Measurements from ENCODE around the gene TBCB.
"Not testable (repeated sequence)": the region's sequence is repeated elsewhere in the genome, so short reads cannot be mapped to it uniquely, and the experiment has no call there.

The TBCB gene, protein sequence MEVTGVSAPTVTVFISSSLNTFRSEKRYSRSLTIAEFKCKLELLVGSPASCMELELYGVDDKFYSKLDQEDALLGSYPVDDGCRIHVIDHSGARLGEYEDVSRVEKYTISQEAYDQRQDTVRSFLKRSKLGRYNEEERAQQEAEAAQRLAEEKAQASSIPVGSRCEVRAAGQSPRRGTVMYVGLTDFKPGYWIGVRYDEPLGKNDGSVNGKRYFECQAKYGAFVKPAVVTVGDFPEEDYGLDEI

DNA sequence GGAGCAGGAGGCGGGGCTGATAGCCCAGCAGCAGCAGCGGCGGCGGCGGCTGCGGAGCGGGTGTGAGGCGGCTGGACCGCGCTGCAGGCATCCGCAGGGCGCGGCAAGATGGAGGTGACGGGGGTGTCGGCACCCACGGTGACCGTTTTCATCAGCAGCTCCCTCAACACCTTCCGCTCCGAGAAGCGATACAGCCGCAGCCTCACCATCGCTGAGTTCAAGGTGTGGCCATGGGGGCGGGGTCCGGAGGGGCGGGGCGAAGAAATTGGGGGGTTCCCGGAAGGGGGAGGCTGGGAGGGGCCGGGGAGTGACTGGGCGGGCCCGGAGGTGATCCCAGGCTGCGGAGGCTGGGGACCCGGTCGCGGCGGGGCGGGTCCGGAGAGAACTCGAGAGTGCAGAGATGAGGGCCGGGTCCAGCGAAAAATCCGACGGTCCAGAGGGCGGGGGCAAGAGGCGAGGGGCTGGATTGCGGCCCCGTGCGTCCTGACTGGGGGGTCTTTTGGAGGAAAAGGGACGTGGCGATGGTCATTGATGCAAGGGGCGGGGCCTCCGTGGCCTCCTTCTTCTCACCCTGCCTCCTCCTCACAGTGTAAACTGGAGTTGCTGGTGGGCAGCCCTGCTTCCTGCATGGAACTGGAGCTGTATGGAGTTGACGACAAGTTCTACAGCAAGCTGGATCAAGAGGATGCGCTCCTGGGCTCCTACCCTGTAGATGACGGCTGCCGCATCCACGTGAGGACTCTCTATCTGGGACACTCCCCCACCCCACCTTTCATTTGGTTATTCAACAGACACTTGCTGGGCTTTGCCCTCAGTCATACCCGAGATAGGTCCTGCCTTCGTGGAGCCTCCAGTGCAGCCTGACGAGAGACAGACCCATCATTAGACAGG is at the start of gene TBCB:
Gene TBCB (plus strand): TSS at position 16 of the 891 bp plus-strand sequence. CDS start 93 bp downstream, at position 109.
- DNase-seq = peak; percentile 88

DNA sequence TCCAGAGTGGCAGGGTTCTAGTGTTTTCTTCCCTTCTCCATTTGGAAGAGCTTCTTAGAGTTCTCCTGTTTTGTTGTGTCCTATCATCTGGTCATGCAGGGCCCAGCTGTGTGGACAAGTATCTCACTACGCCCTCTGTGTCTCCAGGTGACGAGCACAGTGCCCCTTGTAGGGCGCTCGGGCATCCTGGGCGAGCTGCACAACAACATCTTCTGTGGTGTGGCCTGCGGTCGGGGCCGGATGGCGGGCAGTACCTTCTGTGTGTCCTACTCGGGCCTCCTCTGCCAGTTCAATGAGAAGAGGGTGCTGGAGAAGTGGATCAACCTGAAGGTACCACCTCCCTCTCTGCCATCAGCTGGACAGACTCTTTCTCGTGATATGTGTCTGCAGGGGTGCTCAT is 47.6 kb upstream of the TBCB start:
- DNase-seq = no peak

DNA sequence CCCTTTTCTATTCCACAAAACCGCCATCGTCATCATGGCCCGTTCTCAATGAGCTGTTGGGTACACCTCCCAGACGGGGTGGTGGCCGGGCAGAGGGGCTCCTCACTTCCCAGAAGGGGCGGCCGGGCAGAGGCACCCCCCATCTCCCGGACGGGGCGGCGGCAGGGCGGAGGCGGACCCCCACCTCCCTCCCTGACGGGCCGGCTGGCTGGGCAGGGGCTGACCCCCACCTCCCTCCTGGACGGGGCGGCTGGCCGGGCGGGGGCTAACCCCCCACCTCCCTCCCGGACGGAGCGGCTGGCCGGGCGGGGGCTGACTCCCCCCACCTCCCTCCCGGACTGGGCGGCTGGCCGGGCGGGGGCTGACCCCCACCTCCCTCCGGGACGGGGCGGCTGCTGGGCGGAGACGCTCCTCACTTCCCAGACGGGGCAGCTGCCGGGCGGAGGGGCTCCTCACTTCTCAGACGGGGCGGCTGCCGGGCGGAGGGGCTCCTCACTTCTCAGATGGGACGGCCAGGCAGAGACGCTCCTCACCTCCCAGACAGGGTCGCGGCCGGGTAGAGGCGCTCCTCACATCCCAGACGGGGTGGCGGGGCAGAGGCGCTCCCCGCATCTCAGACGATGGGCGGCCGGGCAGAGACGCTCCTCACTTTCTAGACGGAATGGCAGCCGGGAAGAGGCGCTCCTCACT is 46.3 kb upstream of the TBCB start:
- DNase-seq = not testable (repeated sequence)

DNA sequence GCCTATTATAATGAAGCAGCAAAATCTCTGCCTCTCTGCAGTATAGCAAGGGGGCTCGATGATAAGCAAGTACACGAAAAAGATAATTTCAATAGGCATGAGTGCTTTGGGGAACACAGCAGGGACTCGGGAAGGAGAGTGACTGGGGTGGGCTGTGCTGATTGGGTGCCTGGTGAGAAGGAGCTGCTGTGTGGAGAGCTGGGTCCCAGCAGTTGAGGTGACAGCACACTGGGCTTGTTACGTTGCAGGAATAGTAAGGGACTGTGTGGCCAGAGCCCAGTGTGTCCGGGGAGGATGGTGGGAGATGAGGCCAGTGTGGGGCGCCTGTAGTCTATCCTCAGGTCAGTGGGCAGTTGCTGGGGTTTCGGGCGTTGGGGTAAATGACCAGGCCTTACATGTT is 43.2 kb upstream of the TBCB start:
- DNase-seq = no peak

DNA sequence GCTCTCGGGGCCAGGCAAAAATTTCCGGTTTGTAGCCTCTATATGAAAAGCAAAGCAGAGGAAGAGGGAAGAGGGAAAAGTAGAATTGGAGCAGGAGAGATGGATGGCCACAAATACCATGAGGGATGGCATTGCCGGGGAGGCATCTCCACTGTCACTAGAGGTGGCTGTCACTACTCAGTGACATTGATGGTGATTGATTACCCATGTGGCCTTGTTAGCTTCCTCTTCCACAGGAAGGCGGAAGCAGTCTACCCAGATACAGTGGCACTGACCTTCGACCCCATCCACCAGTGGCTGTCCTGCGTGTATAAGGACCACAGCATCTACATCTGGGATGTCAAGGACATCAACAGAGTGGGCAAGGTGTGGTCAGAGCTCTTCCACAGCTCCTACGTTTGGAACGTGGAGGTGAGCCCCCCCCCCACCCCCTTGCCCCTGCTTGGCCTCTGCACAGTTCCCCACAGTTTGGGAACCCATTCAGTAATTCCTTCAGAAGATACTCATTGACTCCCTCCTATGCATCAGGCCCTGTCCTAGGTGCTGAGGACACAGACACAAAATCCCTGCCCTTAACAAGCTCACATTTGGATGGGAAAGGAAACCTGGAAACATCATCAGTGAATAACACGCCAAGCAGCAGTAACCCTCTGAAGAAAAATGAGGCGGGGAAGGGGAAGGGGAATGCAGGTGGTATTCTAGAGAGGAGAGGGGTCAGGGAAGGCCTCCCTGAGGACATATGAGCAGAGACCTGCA is 42.0 kb upstream of the TBCB start:
- DNase-seq = no peak

DNA sequence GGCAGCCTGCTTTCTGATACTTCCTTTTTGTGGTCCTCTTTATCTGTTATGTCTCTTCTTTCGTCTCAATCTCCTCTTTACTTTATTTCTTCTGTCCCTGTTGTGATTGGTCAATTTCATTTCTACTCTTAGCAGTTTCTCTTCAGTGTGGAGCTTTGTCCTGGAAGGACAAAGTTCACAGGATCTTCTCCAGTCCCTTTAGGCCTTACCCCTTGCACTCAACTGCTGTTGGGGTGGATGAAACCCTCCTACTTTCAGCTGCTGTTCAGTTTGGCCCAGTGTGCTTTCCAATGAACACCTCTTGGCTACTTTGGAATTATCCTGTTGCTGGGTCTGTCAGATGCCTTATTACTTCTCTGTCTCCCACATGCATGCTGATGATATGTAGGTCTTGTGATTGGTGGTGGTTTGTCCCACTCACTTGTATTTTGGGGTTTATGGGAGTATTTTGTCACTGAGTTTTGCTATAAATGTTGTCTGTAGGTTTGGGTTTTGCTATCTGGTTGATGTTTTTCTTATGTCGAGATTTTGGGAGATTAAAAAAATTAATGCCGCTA is 35.8 kb upstream of the TBCB start:
- DNase-seq = no peak

DNA sequence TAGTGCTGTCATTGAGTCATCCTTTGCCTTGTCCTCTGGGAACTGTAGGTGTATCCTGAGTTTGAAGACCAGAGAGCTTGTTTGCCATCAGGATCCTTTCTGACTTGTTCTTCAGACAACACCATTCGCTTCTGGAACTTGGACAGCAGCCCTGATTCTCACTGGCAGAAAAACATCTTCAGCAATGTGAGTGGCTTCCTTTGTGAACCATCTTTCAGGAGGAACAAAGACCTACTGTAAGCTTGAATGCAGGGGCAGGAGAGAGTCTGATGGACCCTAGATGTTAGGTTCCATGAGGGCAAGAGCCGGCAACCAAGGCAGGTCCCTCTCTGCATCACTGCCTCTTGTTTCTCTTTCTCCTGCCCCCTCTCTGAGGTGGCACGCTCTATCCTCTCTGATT is 33.9 kb upstream of the TBCB start:
- no peak for DNase-seq

DNA sequence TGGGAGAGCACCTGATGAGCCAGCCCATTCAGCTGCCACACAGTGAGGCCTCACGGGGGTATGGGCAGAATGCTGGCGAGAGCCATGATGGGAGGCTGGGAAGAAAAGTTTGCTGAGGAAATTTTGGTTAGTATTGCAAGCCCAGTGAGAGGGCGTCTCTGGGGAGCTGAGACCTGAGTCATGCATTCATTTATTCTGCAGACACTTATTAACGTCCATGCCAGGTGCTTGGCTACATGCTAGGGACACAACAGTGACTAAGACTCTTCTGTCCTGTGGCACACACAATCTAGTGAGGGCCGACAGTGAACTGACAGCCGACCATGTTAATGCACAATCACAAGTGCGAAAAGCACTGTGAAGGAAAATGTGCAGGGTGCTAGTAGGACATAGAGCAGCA is 33.4 kb upstream of the TBCB start:
- no peak for DNase-seq

DNA sequence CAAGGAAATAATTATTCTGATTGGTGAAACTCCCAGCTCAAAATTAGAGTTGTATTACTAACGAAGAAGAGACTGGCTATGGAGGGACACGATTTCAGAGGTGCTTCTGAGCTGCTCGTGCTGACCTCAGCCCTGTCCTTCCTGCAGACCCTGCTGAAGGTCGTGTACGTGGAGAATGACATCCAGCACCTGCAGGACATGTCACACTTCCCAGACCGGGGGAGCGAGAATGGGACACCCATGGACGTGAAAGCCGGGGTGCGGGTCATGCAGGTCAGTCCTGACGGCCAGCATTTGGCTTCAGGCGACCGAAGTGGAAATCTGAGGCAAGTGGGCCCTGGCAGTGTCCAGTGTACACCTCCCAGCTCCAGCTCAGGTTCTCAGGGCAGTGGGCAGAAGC is 32.4 kb upstream of the TBCB start:
- no peak for DNase-seq

DNA sequence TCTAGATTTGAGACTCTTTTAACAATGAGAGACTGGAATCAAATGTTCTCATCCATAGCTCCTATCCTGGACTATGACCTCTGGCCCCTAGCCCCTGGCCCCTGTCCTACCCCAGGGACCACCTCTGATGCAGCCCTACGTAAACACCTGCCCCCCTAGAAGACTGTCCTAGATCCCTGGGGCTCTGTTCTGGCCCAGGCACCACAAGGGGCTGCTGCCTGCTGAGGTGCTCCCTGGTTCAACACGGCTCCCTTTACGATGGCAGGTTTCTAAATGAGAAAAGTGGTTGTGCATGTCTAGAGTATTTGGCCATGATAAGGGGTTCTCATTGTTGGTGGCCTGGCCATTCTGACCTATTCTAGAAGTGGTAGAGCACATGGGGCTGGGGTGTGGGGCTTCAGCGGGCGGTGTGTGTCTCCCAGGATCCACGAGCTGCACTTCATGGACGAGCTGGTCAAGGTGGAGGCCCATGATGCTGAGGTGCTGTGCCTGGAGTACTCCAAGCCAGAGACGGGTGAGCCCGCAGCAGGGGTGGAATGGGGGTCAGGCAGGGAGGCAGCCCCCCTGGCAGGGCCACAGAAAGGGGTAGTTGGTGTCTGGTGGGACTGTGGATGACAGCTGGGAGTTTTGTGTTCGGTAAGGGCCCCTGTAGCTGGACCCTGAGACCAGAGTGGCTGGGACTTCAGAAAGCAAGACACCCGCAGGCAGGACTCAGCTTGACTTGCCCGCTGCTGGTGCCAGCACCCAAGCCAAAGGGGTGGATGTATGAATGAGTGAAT is 30.8 kb upstream of the TBCB start:
- no peak for DNase-seq

DNA sequence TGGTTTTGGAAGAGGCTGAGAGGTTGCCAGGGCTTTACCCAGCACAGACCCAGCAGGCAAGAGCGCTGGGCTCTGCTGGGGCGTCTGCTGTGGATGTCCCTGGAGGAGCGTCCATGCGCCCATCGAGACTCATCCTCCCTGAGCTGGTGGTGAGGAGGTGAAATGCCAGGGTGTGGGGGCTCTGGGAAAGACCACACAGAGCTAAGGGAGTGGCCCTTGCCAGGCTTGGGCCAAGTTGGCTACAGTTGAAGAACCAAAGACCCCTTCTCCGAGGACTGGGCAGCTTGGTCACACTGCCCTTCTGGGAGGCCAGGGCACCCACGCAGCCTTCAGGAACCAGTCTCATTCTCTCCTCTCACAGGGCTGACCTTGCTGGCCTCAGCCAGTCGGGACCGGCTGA is 28.9 kb upstream of the TBCB start:
- no peak for DNase-seq

DNA sequence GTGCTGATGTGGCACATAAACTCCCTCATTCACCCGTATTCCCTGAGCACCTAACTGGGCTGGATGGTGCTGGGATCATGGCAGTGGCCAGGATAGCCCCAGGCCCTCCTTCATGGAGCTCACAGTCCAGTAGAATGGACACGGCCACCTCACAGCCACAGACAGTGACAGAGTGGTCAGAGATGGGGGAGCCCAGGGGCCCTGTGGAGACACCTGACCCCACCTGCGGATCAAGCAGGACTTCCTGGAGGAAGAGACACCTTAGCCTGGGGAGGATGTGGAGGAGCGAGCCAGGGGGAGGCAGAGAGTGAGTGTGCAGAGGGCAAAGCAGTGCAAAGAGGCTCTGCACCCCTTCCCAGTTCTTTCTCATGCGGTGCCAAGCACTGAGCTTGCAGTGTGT is 25.4 kb upstream of the TBCB start:
- DNase-seq = no peak

DNA sequence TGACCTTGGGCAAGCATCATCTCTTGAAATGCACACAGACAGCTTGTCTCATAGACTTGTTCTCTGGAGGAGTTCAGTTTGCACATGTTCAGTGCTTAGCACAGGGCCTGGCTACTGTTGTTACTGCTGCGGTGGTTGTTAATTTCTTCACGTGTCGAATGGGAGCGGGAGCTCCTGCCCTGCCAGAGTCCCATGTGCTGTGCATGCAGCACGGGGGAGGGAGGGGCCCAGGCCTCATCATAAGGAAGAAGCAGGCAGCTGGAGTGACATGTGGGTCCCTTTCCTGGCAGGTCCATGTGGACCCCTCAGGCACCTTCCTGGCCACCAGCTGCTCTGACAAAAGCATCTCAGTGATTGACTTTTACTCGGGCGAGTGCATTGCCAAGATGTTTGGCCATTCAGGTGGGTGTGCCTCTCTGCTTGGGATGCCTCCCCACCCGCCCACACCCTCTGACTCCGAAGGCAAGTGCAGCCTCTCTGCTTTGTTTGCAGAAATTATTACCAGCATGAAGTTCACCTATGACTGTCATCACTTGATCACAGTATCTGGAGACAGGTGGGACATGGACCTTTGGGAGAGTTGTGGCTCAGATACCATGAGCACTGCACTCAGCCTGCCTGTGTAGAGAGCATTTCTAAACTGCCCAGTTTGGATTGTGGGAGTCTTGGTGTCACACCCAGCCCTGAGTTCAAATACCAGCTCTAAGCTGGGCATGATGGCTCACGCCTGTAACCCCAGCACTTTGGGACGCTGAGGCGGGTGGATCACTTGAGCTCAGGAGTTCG is 24.2 kb upstream of the TBCB start:
- DNase-seq = no peak

DNA sequence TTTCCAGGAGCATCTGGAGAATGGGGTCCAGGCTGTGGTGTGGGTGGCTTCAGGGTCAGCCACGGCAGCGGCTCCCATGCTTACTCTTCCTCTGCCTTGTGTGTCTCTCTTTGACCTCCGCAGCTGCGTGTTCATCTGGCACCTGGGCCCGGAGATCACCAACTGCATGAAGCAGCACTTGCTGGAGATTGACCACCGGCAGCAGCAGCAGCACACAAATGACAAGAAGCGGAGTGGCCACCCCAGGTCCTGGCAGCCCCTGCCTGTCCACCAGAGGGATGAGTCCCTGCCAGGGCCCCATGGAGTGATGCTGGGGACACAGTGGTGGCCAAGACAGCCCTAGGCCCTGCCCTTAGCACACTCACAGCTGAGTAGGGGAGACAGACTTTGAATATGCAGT is 22.7 kb upstream of the TBCB start:
- DNase-seq = no peak

DNA sequence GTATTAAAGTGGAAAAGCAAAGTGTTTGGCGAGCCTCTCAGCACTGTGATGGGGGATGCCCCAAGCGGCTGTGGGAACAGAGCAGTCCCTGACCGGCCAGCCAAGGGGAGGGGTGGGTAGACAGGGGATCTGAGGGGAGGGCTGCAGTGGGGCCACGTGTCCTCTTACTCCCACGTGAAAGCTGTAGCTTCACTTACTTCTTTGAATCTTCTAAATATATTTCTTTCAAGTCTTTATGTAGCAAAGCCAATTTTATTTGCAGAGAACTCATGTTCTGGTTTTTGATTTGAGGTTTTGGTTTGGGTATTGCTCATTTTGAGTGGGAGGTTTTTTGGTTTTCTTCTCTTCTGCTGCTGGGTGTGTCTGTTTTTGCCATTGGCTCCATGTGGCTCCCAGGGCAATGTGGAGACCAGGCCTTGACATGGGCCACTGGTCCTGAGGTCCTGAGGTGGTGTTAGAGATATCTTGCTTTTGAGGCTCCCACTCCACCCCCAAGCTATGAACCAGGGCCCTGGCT is 22.1 kb upstream of the TBCB start:
- peak; percentile 45 for DNase-seq

DNA sequence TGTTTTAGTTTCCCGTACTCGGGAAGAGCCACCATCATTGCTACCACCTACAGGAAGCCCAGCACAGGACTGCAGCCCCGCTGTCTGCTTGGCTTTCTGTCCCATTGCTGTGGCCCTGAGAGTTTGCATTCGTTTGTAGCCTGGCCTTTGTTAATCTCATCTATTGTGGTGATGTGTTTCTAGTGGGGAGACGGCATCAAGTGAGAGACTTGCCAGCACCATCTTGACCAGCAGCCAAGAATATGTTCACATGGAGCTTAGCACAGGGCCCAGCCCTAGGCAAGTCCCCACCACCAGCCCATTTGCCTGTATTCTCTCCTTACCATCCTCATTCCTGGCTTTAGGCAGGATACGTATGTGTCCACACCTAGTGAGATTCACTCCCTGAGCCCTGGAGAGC is 21.6 kb upstream of the TBCB start:
- no peak for DNase-seq

DNA sequence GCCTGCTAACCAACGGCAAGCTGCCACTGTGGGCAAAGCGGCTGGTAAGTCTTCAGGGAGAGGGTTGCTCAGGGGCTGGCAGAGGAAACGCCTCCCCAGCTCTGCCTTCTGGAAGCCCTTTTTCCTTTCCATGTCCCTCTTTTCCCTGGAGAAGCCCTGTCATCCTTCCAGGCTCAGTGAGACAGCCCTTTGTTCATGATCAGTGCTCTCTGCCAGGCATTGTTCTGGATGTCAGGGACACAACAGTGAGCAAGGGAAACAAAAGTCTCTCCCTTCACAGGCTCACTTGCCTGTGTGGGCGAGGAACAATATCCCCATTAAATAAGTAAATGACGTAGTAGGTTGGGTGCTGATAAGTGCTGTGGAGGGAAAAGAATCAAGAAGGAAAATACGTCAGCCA is 18.2 kb upstream of the TBCB start:
- DNase-seq = no peak

DNA sequence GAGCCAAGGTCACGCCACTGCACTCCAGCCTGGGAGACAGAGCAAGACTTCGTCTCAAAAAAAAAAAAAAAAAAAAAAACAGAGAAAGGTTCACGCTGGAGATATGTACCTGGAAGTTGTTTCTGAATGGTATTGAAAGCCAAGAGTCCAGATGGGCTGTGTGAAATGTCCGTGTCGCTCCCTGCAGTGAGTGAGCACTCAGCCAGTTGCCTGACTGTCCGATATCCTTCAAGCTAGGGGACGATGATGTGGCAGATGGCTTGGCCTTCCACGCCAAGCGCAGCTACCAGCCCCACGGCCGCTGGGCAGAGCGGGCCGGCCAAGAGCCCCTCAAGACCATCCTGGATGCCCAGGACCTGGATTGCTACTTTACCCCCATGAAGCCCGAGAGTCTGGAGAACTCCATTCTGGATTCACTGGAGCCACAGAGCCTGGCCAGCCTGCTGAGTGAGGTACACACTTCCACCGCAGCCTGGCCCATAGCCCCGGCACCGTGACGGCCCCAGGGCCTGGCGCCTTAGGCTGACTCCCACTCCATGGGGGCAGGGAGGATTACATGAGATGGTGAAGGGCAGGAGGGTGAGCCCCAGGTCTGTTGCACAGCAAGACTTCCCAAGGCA is 16.0 kb upstream of the TBCB start:
- DNase-seq = no peak

DNA sequence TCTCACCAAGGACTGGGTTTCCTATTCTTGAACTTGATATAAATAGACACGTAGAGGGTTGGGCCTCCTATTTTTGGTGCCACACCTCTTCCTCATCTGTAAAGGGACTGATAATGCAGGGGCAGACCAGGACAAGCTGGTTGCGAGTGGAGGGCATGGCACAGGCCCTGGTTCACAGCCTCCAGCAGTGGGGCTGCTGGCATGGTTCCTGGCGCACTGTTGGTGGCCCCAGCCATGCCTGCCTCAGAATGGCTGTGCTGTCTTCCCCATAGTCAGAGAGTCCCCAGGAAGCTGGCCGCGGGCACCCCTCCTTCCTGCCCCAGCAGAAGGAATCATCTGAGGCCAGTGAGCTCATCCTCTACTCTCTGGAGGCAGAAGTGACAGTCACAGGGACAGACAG is 14.8 kb upstream of the TBCB start:
- DNase-seq = no peak

DNA sequence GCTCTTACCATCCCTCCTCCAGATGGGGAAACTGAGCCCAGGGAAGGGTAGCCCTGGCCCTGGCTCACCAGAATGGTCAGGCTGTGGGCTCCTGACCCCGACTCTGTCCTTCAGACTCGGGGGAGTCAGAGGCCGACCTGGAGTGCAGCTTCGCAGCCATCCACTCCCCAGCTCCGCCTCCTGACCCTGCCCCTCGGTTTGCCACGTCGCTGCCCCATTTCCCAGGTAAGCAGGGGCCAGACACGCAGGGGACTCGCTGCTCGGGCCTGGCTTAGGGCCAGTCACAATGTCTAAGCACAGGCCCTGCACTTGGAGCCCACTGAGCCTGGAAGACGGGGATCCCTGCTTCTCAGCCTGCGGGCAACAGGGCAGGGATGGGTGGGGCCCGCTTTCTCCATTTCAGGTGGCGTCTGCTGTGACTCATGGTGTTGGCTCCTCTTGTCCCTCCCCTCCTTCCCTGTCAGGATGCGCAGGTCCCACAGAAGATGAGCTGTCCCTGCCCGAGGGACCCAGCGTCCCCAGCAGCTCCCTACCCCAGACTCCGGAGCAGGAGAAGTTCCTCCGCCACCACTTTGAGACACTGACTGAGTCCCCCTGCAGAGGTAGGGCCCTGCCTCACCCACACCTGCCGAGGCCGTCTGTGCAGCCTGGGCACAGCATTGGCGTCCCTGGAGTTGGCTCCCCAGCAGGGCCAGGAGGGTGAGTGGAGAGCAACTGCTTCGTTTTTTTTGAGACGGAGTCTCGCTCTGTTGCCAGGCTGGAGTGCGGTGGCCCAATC is 13.5 kb upstream of the TBCB start:
- DNase-seq = no peak
